Measurements from ENCODE around the gene STK11. TPM values are rescaled to one million over a fixed set of nuclear protein-coding genes. Genes with fewer than 3 reads are reported as not detected.

STK11 gene
- total RNA-seq, 2 donors from 2014 or later, result 62.0 to 64.7 TPM

GRCh38 chr19:1237754-1238368 is 32.3 kb downstream of the STK11 start, which contains the start of gene CBARP:
TSS of gene CBARP (minus strand) at chr19:1238005. CDS start at chr19:1236100, 1,905 bp downstream.
- Histone ChIP-seq H3K27ac (peak within 1 kb of the TSS; percentile 99), H3K4me1 (peaks cover 0 to 48% of the 10 kb centered on the region in 2 donors), H3K27me3 (no peaks in the 10 kb centered on the region), H3K9me3 (no peaks in the 10 kb centered on the region), H3K36me3 (no peaks in the 10 kb centered on the region), H3K4me3 (peak within 1 kb of the TSS; percentile 44 to 70)
- no peak for DNase-seq (ENCODE audit: low spot score)
- TF ChIP-seq CTCF (IDR thresholded peaks at IDR 0.05), result no peak

GRCh38 chr19:1238369-1239303 is 33.1 kb downstream of the STK11 start:
- TF ChIP-seq CTCF (IDR thresholded peaks at IDR 0.05), result no peak
- H3K36me3 ChIP-seq, result no peaks in the 10 kb centered on the region
- DNase-seq (ENCODE audit: low spot score), result no peak
- H3K4me3 ChIP-seq, result peak overlapping the region; percentile 23 to 70
- peak overlapping the region; percentile 99 for H3K27ac ChIP-seq
- H3K27me3 ChIP-seq, result no peaks in the 10 kb centered on the region
- no peaks in the 10 kb centered on the region for H3K9me3 ChIP-seq
- peaks cover 0 to 48% of the 10 kb centered on the region in 2 donors for H3K4me1 ChIP-seq

DNA sequence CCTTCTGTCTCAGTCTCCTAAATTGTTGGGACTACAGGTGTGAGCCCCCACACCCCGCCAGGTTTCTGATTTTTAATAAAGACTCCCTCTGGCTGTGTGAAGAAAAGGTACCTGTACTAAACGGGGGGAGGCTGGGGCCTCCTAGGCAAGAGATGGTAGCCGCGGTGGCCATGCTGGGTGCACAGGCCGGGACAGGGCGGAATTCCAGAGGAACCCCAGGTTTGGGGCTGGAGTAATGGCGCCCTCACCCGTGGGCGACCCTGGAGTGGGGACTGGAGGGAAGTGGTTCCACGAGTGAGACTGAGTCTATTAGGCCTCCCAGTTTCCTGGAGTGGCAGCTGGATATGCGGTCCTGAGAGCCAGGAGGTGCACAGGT is 33.8 kb downstream of the STK11 start:
- DNase-seq (ENCODE audit: low spot score), result no peak
- H3K9me3 ChIP-seq, result no peaks in the 10 kb centered on the region
- peaks cover 0 to 56% of the 10 kb centered on the region in 2 donors for H3K4me1 ChIP-seq

DNA sequence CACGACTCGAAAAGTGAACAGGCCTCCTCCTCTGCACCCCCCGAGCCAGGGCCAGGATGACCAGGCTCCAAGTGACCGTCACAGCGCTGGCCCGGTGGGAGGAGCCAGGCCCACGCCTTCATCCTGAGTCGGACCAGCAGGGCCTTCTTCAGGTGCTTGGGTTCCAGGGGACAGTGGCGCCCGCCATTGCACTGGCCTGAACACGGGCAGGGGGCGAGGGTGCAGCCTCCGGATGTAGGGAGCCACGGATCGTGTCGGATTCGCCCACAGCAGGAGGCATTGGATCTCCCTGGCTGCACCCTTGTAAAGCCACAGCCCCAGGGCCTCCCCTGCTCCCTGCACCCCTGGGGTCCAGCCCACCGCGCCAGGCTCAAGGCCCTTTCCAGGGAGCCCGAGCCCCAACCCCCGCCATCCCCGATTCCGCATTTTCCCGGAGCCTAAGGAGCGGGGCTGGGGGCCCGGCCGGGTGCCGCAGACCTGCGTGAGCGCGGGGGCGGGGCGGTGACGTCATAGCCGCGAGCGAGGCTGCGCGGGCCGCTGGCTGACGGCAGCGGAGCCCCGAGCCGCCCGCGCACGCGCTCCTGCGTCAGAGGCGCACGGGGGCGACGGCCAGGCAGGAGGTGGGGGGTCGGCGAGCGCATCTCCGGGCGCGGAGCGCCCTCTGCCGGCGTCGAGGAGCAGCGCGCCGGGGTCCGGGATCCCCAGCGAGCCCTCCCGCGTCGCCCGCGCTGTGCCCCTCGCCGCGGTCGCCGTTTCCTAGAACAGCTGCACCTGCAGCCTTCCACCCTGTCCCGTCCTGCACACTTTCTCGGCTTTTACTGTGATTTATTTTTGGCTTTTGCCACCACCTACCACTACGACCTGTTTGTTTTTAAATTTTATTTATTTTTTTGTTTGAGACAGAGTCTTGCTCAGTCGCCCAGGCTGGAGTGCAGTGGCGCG is 34.5 kb downstream of the STK11 start:
- Histone ChIP-seq H3K9me3 (no peaks in the 10 kb centered on the region), H3K27me3 (no peaks in the 10 kb centered on the region), H3K36me3 (peaks cover 3% of the 10 kb centered on the region), H3K4me3 (peak overlapping the region; percentile 12 to 85), H3K27ac (peak overlapping the region; percentile 99), H3K4me1 (peaks cover 0 to 62% of the 10 kb centered on the region in 2 donors)
- peak; percentile 88 for DNase-seq (ENCODE audit: low spot score)
- peak; percentile 96 to 97 for TF ChIP-seq CTCF (IDR thresholded peaks at IDR 0.05)

More for the DNA sequence above, 33.8 kb downstream of the STK11 start:
- H3K4me3 ChIP-seq, result no peak overlapping the region
- peak overlapping the region; percentile 99 for H3K27ac ChIP-seq
- no peaks in the 10 kb centered on the region for H3K27me3 ChIP-seq
- TF ChIP-seq CTCF (IDR thresholded peaks at IDR 0.05), result no peak
- no peaks in the 10 kb centered on the region for H3K36me3 ChIP-seq

DNA sequence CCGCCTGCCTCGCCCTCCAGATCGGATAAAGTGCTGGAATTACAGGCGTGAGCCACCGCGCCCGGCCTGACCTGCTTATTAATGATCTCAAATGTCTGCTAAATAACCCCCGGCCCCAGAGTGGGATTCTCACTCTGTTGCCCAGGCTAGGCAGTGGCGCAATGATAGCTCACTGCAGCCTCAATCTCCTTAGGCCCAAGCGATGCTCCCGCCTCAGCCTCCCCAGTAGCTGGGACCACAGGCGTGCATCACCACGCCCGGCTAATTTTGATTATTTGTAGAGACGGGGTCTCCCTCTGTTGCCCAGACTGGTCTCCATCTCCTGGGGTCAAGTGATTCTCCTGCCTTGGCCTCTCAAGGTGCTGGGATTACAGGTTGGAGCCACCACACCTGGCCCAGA is 35.3 kb downstream of the STK11 start:
- peaks cover 0 to 71% of the 10 kb centered on the region in 2 donors for H3K4me1 ChIP-seq
- no peak for DNase-seq (ENCODE audit: low spot score)
- no peaks in the 10 kb centered on the region for H3K27me3 ChIP-seq
- H3K4me3 ChIP-seq, result peak overlapping the region in 1 of 2 donors; percentile 85
- no peak for TF ChIP-seq CTCF (IDR thresholded peaks at IDR 0.05)
- no peaks in the 10 kb centered on the region for H3K9me3 ChIP-seq
- peak overlapping the region; percentile 99 for H3K27ac ChIP-seq
- H3K36me3 ChIP-seq, result peaks cover 3% of the 10 kb centered on the region

All from right atrium auricular region (tissue), 2 donors.